ENCODE data around the gene CLDN11.
A peak's percentile ranks its signal among the peaks of the same experiment; 100 is the strongest.

CLDN11 gene

GRCh38 chr3:170419557-170420087 is 954 bp downstream of the CLDN11 start:
- TF ChIP-seq CTCF (conservative IDR thresholded peaks at IDR 0.05; ENCODE audit: control insufficient read depth, insufficient read depth, low read depth, low read length) = no peak
- peak overlapping the region; percentile 97 for H3K4me3 ChIP-seq (ENCODE audit: control insufficient read depth, low read depth, low read length)
- DNase-seq (ENCODE audit: low read depth) = peak; percentile 40

- H3K4me3 ChIP-seq (ENCODE audit: control insufficient read depth, low read depth, low read length) = peak overlapping the region; percentile 97
- DNase-seq (ENCODE audit: low read depth) = peak; percentile 44
- no peak for TF ChIP-seq CTCF (conservative IDR thresholded peaks at IDR 0.05; ENCODE audit: control insufficient read depth, insufficient read depth, low read depth, low read length)
These were observed 1.7 kb downstream of the CLDN11 start for GRCh38 chr3:170420307-170420821.

- no peak for TF ChIP-seq CTCF (conservative IDR thresholded peaks at IDR 0.05; ENCODE audit: control insufficient read depth, insufficient read depth, low read depth, low read length)
- peak; percentile 34 for DNase-seq (ENCODE audit: low read depth)
These were observed 2.5 kb downstream of the CLDN11 start for GRCh38 chr3:170421111-170421641.

GRCh38 chr3:170421758-170422157 is 3.1 kb downstream of the CLDN11 start:
- peak overlapping the region; percentile 97 for H3K4me3 ChIP-seq (ENCODE audit: control insufficient read depth, low read depth, low read length)
- no peak for DNase-seq (ENCODE audit: low read depth)
- no peak for TF ChIP-seq CTCF (conservative IDR thresholded peaks at IDR 0.05; ENCODE audit: control insufficient read depth, insufficient read depth, low read depth, low read length)

More at GRCh38 chr3:170421111-170421641, 2.5 kb downstream of the CLDN11 start:
- H3K4me3 ChIP-seq (ENCODE audit: control insufficient read depth, low read depth, low read length) = peak overlapping the region; percentile 97

GRCh38 chr3:170423001-170423615 is 4.4 kb downstream of the CLDN11 start:
- H3K4me3 ChIP-seq (ENCODE audit: control insufficient read depth, low read depth, low read length) = no peak overlapping the region

GRCh38 chr3:170424879-170425278 is 6.2 kb downstream of the CLDN11 start:
- no peak for DNase-seq (ENCODE audit: low read depth)

More at GRCh38 chr3:170423001-170423615, 4.4 kb downstream of the CLDN11 start:
- no peak for DNase-seq (ENCODE audit: low read depth)
- TF ChIP-seq CTCF (conservative IDR thresholded peaks at IDR 0.05; ENCODE audit: control insufficient read depth, insufficient read depth, low read depth, low read length) = no peak

More at GRCh38 chr3:170424879-170425278, 6.2 kb downstream of the CLDN11 start:
- no peak for TF ChIP-seq CTCF (conservative IDR thresholded peaks at IDR 0.05; ENCODE audit: control insufficient read depth, insufficient read depth, low read depth, low read length)
- no peak overlapping the region for H3K4me3 ChIP-seq (ENCODE audit: control insufficient read depth, low read depth, low read length)
